AG08395 (cell line): ENCODE results near the gene ANO7.
A peak's percentile ranks its signal among the peaks of the same experiment; 100 is the strongest.

Experiments used
- DNase-seq: peaks from one replicate; pipeline ENCODE4 v3.0.0; 2012; ENCODE audit warnings: mixed read lengths, low spot score

The ANO7 gene

GRCh38 chr2:241254904-241255351 lies 66.5 kb downstream of the ANO7 start:
- DNase-seq, result no peak

- no peak for DNase-seq
Observed at GRCh38 chr2:241255542-241256167, 67.2 kb downstream of the ANO7 start.

GRCh38 chr2:241256168-241256545 lies 67.7 kb downstream of the ANO7 start:
- no peak for DNase-seq

GRCh38 chr2:241257419-241258032 lies 69.0 kb downstream of the ANO7 start:
- DNase-seq, result no peak

DNA sequence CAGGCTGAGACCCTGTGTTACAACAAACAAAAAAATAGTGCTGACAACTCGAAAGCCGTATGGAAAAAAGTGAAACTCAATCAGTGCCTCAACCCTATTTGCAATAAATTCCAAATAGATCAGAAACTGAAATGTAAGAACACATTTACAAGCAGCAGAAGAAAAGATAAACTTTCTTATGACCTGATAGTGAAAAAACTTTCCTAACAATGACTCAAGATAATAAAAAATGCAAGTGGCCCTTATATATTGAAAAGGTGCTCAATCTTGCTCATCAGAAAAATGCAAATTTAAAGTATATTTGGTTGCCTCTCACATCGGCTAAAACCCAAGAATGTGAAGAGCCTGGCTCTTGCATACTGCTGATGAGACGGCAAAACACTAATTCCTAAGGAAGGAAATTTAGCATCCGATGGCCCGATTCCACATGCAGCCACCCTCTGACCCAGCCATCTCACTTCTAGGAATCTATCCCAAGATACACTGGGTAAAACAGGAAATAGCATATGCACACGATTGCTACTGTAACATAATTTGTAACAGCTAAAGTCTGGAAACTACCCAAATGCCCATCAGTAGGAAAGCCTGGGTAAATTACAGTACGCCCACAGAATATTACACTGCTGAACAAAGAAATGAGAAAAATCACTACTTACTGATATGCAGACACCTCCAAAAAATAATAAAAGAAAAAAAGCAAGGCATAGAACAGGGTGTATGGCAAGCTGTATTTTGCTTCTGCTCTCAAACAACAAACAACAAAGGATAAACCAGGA lies 70.2 kb downstream of the ANO7 start:
- DNase-seq, result no peak

DNA sequence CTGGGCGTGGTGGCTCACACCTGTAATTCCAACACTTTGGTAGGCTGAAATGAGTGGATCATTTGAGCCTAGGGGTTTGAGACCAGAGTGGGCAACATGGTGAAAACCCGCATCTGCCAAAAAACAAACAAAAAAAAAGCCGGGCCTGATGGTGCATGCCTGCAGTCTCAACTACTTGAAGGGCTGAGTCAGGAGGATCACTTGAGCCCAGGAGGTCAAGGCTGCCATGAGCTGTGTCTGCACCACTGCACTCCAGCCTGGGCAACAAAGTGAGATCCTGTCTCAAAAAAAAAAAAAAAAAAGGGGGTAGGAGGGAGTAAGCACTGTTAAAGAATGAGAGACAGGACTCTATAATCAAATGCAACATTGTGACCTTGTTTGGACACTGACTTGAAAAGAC lies 72.4 kb downstream of the ANO7 start:
- DNase-seq, result no peak

DNA sequence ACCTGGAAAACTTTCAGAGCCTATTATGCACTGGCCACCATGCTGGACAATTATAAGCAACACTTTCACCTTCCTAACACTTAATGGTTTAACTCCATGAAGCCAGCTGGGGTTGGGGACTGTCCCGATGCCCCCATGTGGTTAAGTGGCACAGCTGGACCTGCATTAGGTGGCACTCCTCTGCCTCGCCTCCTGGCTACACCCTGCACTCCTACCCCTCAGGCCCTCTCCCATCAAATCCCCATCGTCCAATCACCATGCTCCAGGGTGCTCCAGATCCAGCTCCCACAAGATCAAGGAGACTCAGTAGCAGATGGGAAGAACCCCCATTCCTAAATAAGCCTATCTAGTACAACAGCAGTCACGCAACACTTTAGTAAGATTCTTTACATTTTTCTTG lies 73.2 kb downstream of the ANO7 start:
- DNase-seq, result no peak

DNA sequence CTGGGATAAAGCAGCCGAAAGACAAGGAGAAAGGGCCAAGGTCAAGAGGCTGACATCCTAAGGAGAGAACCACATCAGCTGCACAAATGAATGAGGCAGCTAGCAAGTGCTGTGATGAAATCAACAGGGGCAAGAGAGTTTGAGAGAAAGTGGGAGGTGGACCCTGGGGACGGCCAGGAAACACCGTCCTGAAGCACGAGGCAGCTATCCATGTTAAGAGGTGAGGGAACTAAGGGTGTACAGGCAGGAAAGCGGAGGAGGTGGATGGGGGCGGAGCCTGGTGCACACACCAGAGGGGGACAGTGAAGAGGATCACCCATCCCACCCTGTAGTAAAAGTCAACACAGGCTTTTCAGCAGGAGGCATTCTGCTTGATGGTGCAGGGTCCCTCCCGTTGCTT lies 74.6 kb downstream of the ANO7 start:
- no peak for DNase-seq

- DNase-seq, result no peak
Observed at GRCh38 chr2:241265506-241265905, 77.0 kb downstream of the ANO7 start.

DNA sequence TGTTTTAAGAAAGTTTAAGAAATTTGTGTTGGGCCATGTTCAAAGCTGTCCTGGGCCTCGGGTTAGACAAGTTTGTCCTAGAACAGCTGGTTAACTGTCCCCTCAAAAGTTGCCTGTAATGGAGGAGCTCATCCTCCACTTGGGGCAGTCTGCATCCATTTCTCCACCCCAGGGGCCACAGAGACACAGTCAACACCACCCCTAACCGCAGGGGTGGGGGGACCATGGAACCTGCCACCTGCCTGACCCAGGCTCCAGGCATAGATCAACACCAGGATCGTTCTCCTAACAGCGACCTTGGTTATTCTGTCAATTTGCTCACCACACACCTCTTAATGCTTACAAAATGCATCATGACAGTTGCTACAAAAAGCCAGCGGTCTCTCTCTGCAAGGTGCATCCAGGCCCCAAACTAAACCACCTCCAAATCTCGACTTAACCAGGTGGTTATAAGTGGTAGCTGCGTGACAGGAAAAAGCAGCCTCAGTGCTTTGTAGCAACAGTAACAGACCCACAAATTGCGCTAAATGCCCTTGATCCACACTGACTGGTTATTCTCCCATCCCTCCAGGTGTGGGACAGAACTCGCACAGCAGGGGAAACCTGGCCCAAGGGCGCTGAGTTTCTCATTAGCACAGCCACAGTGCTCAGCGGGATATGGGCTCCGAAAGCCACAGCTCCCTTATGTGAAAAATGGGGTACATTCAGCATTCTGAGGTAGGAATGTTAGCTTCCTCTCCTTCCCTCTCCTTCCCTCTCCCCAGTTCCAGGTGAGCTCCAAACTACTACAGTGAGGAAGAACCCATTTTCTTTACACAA lies 79.0 kb downstream of the ANO7 start:
- DNase-seq, result no peak

GRCh38 chr2:241268306-241268705 lies 79.8 kb downstream of the ANO7 start:
- DNase-seq, result no peak

- DNase-seq, result peak; percentile 64
Observed at GRCh38 chr2:241268716-241269445, 80.4 kb downstream of the ANO7 start.

DNA sequence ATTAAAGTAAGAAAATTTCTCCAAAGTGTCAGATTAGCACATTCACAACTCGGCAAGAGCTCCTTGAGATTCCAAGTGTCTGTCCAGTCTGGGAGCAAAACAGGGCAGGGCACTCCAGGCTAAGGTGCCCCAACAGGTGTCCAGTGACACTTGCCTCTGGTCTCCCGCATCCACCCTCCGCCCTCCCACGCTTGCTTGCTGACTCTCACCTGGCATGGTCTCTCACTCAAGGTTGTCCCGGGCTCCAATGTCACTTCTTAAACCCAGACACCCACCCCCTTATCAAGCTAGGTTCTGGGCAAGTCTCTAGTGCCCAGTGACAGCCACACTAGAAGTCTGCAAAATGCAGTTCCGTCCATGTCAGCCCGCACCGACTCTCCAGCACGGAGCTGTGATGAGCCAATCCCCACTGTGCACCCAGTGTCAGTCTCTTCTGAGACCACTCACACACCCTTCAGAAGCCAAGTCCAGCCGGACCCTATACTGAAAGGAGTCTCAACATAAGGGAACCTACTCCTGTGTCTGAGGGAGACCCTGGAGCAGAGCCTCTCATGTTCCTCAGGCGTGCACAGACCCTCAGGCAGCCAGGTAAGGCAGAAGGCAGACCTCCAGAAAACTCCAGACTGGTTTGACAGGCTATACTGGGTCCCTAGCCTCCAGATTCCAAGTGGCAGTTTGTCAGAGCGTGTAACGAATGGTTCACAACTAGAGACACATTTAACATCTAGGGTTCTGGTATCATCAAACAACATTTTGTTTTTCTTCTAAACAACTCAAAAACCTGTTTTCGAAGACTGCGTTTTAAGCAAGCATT lies 81.4 kb downstream of the ANO7 start:
- DNase-seq, result no peak

DNA sequence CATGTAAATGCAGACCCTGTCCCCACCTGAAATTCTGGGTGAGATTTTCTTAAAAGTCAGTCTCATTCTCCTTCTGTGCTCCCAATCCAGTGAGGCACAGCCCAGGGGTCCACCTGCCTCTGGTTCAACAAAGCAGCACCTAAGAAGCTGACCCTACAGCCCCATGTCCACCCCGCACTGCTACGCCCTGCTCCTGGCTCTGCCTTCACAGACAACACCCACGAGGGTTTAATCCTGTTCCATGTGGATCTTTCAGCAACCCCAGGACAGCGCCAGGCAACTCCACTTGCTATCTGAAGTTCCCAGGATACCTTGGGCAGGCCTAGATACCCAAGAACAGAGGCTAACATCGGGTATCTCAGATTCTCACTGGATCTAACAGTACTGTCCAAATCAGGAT lies 82.1 kb downstream of the ANO7 start:
- no peak for DNase-seq

DNA sequence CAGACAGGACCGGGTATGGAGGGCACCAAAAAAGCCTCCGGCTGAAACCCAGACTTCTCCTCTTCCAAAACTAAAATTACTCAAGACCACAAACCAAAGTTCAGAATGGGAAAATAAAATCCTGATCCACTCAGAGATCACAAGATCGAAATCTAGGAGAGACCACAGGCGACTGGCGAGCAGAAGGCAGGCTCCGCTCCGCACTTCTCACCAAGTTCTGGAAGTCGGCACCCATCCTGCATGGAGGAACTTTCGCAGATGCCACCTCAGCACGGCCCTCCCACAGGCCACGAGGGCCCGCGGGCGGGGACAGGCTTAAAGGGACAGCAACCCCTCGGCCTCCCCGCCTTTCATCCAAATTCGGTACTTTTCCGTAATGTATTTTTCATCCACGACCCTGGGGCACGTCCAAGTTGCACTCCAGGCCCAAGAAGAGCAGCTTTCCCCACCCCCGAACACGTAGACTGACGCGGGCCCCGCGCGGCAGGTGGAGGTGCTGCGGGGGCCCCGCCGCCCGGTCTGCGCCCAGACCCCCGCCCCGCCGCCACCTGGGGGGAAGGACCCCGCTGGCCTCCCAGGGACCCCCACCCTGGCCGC lies 83.3 kb downstream of the ANO7 start:
- DNase-seq, result peak; percentile 85

GRCh38 chr2:241272303-241273209 lies 84.1 kb downstream of the ANO7 start:
- peak; percentile 88 for DNase-seq

DNA sequence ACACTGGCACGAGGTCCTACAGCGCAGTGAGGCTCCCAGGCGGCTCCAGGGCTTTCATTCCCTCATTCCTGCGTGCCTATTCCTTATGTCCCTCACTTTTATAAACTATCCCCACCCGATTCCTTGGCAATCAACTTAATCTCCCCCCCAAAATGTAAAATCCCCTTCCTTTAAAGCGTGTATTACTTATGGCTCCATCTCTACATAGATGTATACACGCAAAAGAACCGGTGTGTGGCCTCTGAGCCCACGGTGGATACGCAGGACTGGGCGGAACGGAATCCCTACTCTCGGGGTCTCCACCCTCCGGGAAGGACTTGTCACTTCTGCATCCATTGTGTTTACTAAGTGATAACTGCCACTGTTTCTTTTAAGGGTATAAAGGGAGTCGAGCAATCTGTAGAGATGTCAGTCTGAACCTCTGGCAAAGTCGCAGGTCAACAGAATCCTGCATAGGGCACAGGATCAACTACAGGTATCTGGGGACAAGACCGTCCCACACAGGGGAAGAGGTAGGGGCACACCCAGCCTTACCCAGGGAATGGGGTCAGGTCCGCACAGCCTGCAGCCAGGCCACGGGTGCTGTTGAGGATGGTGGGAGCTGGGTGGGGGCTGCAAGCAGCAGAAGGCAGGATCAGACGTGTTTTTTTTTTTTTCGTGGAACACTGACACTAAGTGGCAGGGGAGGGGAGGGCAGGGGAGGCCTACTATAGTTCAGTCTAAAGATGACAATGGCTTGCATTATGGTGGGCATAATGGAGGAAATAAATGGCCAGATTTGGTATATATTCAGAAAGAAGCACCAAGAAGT lies 84.9 kb downstream of the ANO7 start:
- no peak for DNase-seq

DNA sequence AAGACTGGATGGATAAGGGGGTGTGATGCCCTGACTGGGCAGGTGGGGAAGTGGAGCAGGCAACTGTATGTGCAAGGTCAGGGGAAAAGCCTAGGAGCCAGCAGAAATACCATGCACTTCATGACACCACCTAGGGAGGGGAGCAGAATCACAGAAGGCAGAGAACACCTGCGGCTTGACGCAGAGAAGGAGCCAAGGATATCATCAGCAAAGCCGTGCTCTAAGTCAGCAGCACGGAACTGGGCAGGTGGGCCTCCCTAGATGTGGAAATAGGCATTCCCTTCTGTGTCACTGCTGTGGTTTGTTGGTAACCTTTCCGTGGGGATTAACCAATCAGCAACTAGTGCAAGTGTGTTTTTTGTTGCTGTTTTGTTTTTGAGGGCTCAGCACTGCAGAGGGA lies 85.7 kb downstream of the ANO7 start:
- no peak for DNase-seq
